HuH-7 (cell line): ENCODE results near the gene IGFBP7.

Experiments used
- DNase-seq: peaks from one replicate; pipeline ENCODE4 v3.0.0; 2011; ENCODE audit warnings: low spot score

The IGFBP7 gene

GRCh38 chr4:57095245-57095644 lies 14.9 kb downstream of the IGFBP7 start:
- no peak for DNase-seq

- DNase-seq: no peak
These were observed 15.4 kb downstream of the IGFBP7 start for GRCh38 chr4:57094832-57095223.

- DNase-seq: no peak
These were observed 16.0 kb downstream of the IGFBP7 start for GRCh38 chr4:57093845-57094831.

- DNase-seq: no peak
These were observed 18.5 kb downstream of the IGFBP7 start for GRCh38 chr4:57091657-57092162.

GRCh38 chr4:57090079-57090478 lies 20.1 kb downstream of the IGFBP7 start:
- no peak for DNase-seq

- DNase-seq: no peak
These were observed 20.6 kb downstream of the IGFBP7 start for GRCh38 chr4:57089549-57089948.

- DNase-seq: no peak
These were observed 24.0 kb downstream of the IGFBP7 start for GRCh38 chr4:57086031-57086723.

- DNase-seq: no peak
These were observed 24.9 kb downstream of the IGFBP7 start for GRCh38 chr4:57085278-57085677.

- DNase-seq: no peak
These were observed 25.8 kb downstream of the IGFBP7 start for GRCh38 chr4:57084360-57084759.

- DNase-seq: no peak
These were observed 27.1 kb downstream of the IGFBP7 start for GRCh38 chr4:57083090-57083489.

GRCh38 chr4:57081651-57082621 lies 28.2 kb downstream of the IGFBP7 start:
- no peak for DNase-seq

- no peak for DNase-seq
These were observed 29.2 kb downstream of the IGFBP7 start for GRCh38 chr4:57080781-57081650.

GRCh38 chr4:57078685-57079521 lies 31.3 kb downstream of the IGFBP7 start:
- DNase-seq: no peak

GRCh38 chr4:57077550-57078343 lies 32.4 kb downstream of the IGFBP7 start:
- no peak for DNase-seq

GRCh38 chr4:57076646-57077045 lies 33.5 kb downstream of the IGFBP7 start:
- no peak for DNase-seq

- no peak for DNase-seq
These were observed 34.8 kb downstream of the IGFBP7 start for GRCh38 chr4:57075367-57075766.

- DNase-seq: no peak
These were observed 35.4 kb downstream of the IGFBP7 start for GRCh38 chr4:57074744-57075143.

- no peak for DNase-seq
These were observed 36.6 kb downstream of the IGFBP7 start for GRCh38 chr4:57073559-57073958.

GRCh38 chr4:57071326-57071725 lies 38.9 kb downstream of the IGFBP7 start:
- no peak for DNase-seq
